GM18520 (cell line): Measurements from ENCODE around the gene PLXNA4.

Experiments
- ATAC-seq: cut with Tn5 transposase; IDR thresholded peaks from one replicate; pipeline ENCODE4 v1.9.1; 2021; ENCODE audit not compliant: unreplicated experiment

Gene PLXNA4

GRCh38 chr7:132536654-132537395 is 39.4 kb downstream of the PLXNA4 start:
- no peak for ATAC-seq

GRCh38 chr7:132533916-132534315 is 42.4 kb downstream of the PLXNA4 start:
- ATAC-seq = no peak

- ATAC-seq = no peak
Measured at GRCh38 chr7:132532281-132532680, 44.0 kb downstream of the PLXNA4 start.

GRCh38 chr7:132531562-132531961 is 44.7 kb downstream of the PLXNA4 start:
- no peak for ATAC-seq

- ATAC-seq = no peak
Measured at GRCh38 chr7:132528695-132529094, 47.6 kb downstream of the PLXNA4 start.

GRCh38 chr7:132527467-132528410 is 48.5 kb downstream of the PLXNA4 start:
- ATAC-seq = no peak

GRCh38 chr7:132526111-132526740 is 50.0 kb downstream of the PLXNA4 start:
- ATAC-seq = no peak

- no peak for ATAC-seq
Measured at GRCh38 chr7:132521423-132521822, 54.8 kb downstream of the PLXNA4 start.

GRCh38 chr7:132520591-132521280 is 55.5 kb downstream of the PLXNA4 start:
- no peak for ATAC-seq

- no peak for ATAC-seq
Measured at GRCh38 chr7:132519936-132520335, 56.3 kb downstream of the PLXNA4 start.

GRCh38 chr7:132518839-132519173 is 57.5 kb downstream of the PLXNA4 start:
- ATAC-seq = no peak

- no peak for ATAC-seq
Measured at GRCh38 chr7:132518102-132518838, 58.0 kb downstream of the PLXNA4 start.

- no peak for ATAC-seq
Measured at GRCh38 chr7:132516042-132516840, 60.0 kb downstream of the PLXNA4 start.

GRCh38 chr7:132515181-132515580 is 61.1 kb downstream of the PLXNA4 start:
- ATAC-seq = no peak

GRCh38 chr7:132514430-132514829 is 61.8 kb downstream of the PLXNA4 start:
- no peak for ATAC-seq

- no peak for ATAC-seq
Measured at GRCh38 chr7:132511921-132512320, 64.3 kb downstream of the PLXNA4 start.

- ATAC-seq = no peak
Measured at GRCh38 chr7:132511387-132511786, 64.9 kb downstream of the PLXNA4 start.

GRCh38 chr7:132509643-132510042 is 66.6 kb downstream of the PLXNA4 start:
- no peak for ATAC-seq

- ATAC-seq = no peak
Measured at GRCh38 chr7:132508724-132509353, 67.4 kb downstream of the PLXNA4 start.
